ENCODE results near the gene SHB.
A peak's percentile ranks its signal among the peaks of the same experiment; 100 is the strongest.

Gene SHB

DNA sequence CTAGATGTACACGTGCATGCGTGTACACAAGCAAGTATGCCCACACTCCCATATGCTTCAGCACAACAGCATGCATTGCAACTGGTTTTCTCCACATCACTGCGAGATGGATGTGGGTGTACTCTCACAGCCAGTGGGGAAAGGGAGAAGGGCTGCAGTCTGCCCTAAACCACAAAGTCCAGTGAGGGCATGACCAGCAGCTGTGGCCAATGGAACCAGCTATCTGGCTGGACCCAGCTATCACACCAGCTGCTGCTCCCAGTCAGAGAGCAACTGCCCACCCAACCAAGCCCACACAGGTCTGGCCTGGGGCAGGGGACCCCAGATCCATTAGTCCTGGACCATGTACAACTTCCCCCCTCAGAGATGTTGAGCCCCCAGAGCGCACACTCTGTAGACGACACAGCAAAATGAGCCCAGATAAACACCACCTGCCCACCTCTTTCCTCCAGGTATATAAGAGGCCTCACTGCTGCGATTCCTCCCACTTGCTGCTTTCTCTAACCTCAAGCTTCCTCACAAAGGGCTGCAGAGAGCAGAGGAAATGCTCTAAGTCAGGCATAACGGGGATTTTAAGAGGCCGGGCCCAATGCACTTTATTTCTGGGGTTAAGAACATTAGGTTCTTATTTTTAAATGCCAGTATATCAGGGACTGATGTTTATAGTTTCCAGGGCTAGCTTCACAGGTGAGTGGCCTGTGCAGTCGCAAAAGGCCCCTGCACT, 39.0 kb downstream of the SHB start:
- Histone ChIP-seq H3K27me3 (ENCODE audit: insufficient read depth, poor library complexity, severe bottlenecking) (no peaks in the 10 kb centered on the region), H3K4me3 (ENCODE audit: severe bottlenecking) (no peak overlapping the region), H3K27ac (ENCODE audit: poor library complexity, severe bottlenecking) (peak overlapping the region; percentile 98), H3K4me1 (ENCODE audit: insufficient read depth, poor library complexity, severe bottlenecking) (peaks cover 66% of the 10 kb centered on the region), H3K9me3 (ENCODE audit: severe bottlenecking) (no peaks in the 10 kb centered on the region), H3K36me3 (ENCODE audit: low read depth) (no peaks in the 10 kb centered on the region)
- DNase-seq (ENCODE audit: low spot score) (no peak), ATAC-seq (ENCODE audit: low read depth) (no peak)
- TF ChIP-seq, protein P1, sequence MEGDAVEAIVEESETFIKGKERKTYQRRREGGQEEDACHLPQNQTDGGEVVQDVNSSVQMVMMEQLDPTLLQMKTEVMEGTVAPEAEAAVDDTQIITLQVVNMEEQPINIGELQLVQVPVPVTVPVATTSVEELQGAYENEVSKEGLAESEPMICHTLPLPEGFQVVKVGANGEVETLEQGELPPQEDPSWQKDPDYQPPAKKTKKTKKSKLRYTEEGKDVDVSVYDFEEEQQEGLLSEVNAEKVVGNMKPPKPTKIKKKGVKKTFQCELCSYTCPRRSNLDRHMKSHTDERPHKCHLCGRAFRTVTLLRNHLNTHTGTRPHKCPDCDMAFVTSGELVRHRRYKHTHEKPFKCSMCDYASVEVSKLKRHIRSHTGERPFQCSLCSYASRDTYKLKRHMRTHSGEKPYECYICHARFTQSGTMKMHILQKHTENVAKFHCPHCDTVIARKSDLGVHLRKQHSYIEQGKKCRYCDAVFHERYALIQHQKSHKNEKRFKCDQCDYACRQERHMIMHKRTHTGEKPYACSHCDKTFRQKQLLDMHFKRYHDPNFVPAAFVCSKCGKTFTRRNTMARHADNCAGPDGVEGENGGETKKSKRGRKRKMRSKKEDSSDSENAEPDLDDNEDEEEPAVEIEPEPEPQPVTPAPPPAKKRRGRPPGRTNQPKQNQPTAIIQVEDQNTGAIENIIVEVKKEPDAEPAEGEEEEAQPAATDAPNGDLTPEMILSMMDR (IDR thresholded peaks at IDR 0.05; ENCODE audit: poor library complexity, severe bottlenecking) = no peak

DNA sequence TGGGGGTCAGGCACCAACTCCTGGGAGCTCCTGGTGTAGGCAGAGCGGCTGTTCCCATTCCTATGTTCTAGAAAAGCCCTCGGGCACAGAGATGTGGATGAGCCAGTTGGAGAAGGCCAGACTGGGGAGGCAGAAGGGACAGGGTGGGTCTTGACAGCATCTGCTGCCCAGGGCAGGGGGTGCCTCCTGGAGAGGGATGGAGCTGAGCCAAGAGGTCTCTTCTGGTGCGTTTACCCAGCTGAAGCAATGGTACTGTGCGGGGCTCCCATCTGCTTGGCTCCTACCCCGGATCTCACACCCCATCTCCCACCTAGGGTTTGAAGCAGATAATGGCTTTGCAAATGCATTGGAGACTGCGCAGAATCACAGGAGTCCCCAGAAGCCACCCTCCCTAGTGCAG, 41.3 kb downstream of the SHB start:
- ATAC-seq (ENCODE audit: low read depth) (no peak), DNase-seq (ENCODE audit: low spot score) (no peak)
- no peaks in the 10 kb centered on the region for H3K27me3 ChIP-seq (ENCODE audit: insufficient read depth, poor library complexity, severe bottlenecking)
- H3K9me3 ChIP-seq (ENCODE audit: severe bottlenecking) = no peaks in the 10 kb centered on the region
- H3K4me1 ChIP-seq (ENCODE audit: insufficient read depth, poor library complexity, severe bottlenecking) = peaks cover 75% of the 10 kb centered on the region
- H3K36me3 ChIP-seq (ENCODE audit: low read depth) = no peaks in the 10 kb centered on the region; the same call in 1 of the 2 replicates
- TF ChIP-seq, protein P1 (IDR thresholded peaks at IDR 0.05; ENCODE audit: poor library complexity, severe bottlenecking) = no peak
- no peak overlapping the region for H3K4me3 ChIP-seq (ENCODE audit: severe bottlenecking)
- H3K27ac ChIP-seq (ENCODE audit: poor library complexity, severe bottlenecking) = peak overlapping the region; percentile 98

DNA sequence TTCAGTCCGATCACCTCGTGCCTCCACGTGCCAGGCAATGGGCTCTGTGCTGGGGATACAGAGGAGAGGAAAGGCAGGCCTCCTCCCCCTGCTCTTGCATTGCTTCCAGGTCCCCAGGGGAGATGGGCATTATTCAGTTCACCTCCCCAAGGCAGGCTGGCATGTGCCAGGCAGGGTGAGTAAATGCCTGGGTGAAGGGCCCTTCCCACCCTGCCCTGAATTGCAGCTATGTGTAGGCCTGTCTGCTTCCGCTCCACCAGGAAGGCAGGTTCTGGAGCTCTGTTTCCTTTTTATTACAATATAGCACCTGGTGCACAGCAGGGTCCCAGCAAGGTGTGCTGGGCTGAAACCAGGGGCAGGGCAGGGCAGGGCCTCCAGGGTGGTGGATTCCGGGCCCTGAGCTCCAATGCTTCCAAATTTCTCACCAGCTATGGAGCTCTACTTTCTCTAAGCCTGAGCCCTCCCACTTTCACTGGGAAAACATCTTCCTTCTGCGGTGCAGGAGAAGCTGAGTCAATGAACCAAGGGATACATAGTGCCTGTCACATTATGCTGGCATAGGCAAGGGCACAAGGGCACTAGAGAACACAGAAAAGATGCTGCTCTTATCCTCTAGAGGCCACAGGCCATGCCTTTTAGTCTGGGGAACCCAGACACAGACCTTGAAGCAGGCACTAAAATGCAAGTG, 42.0 kb downstream of the SHB start:
- DNase-seq (ENCODE audit: low spot score) (no peak), ATAC-seq (ENCODE audit: low read depth) (peak; percentile 19; the same call in 1 of the 3 replicates)
- no peaks in the 10 kb centered on the region for H3K9me3 ChIP-seq (ENCODE audit: severe bottlenecking)
- TF ChIP-seq, protein P1 (IDR thresholded peaks at IDR 0.05; ENCODE audit: poor library complexity, severe bottlenecking) = no peak
- H3K4me1 ChIP-seq (ENCODE audit: insufficient read depth, poor library complexity, severe bottlenecking) = peaks cover 68% of the 10 kb centered on the region
- H3K27ac ChIP-seq (ENCODE audit: poor library complexity, severe bottlenecking) = peak overlapping the region; percentile 98
- no peak overlapping the region for H3K4me3 ChIP-seq (ENCODE audit: severe bottlenecking)
- no peaks in the 10 kb centered on the region; the same call in 1 of the 2 replicates for H3K36me3 ChIP-seq (ENCODE audit: low read depth)
- no peaks in the 10 kb centered on the region for H3K27me3 ChIP-seq (ENCODE audit: insufficient read depth, poor library complexity, severe bottlenecking)

DNA sequence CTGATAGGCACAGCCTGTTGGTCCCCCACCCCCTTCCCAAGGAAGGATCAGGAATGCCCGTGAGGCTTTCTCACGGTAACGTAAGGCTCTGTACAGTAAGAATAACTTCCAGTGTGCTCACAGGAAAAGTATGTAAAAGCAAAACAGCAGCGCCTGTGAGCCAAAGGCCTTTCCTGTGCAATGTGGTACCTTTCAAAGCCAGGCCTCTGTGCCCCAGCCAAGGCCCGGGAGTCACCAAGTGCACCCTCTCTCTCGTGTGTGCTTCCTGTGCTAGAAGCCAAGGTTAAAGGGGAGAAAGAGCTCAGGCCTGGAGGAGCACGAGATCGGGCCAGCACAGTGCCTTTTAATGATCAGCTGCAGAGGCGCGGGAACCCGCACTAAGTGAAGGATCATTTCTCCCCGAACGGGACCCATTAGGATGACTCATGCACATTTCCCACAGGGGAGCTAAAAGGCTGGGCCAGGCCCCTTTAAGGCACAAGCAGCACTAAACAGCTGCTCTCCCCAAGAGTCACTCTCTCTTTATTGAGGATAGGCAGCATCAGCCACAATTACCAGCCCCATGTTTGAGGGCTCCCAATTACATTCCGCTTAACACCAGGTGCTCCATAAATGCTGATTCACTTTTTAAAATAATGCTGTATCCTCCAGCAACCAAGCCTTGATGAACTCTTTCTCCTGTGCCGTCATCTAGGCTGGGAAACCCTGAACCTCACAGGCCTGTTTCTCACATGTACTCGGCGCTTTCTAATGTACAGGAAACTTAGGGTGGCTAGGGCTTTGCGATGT, 42.8 kb downstream of the SHB start:
- H3K4me1 ChIP-seq (ENCODE audit: insufficient read depth, poor library complexity, severe bottlenecking) = peaks cover 62% of the 10 kb centered on the region

More for the DNA sequence above, 42.8 kb downstream of the SHB start:
- Histone ChIP-seq H3K27me3 (ENCODE audit: insufficient read depth, poor library complexity, severe bottlenecking) (no peaks in the 10 kb centered on the region), H3K27ac (ENCODE audit: poor library complexity, severe bottlenecking) (peak overlapping the region; percentile 98), H3K36me3 (ENCODE audit: low read depth) (no peaks in the 10 kb centered on the region; the same call in 1 of the 2 replicates), H3K4me3 (ENCODE audit: severe bottlenecking) (no peak overlapping the region), H3K9me3 (ENCODE audit: severe bottlenecking) (no peaks in the 10 kb centered on the region)
- peak; percentile 74 for ATAC-seq (ENCODE audit: low read depth)
- TF ChIP-seq, protein P1 (IDR thresholded peaks at IDR 0.05; ENCODE audit: poor library complexity, severe bottlenecking) = no peak
- DNase-seq (ENCODE audit: low spot score) = peak; percentile 83

All from RWPE2 (cell line).